ENCODE results near the gene PRKCE. TPM values are rescaled to one million over a fixed set of nuclear protein-coding genes. Genes with fewer than 3 reads are reported as not detected.

Gene PRKCE
- total RNA-seq, 2 donors from 2014 or later, result 7.2 to 25.4 TPM

DNA sequence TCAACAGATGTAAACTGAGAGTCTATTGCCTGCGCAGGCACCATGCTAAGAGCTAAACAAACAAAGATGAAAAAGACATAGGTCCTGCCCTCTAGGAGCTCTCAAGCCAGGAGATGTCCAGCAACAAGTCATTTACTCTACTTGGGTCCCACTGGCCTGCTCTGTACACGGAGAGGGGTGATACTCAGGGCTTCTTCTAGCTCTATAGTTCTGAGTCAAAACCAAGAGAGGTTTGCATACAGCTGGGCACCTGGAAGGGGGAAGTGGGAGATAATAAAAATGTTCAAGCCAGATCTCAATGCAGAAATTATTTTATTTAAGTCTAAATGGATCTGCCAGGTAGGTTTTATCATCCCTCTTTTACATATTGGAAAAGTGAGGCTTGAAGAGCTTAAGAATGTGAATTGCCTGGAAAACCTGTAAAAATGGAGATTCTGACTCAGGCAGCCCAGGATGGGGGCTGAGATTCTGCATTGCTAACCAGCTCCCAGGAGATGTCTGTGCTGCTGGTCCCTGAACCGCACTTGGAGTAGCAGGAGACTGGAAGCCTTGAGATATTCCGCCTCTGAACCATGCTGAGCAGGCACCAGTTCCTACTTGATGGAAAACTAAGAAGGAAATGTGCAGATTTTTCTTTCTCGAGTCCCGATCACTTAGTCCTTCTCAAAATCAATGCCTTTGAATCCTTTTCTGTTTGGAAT, 201.1 kb downstream of the PRKCE start:
- DNase-seq (ENCODE audit: low spot score), result no peak
- no peak overlapping the region for H3K27ac ChIP-seq
- no peaks in the 10 kb centered on the region for H3K36me3 ChIP-seq
- 95% methylated on average over 6 of the region's 6 CpGs for WGBS
- H3K4me1 ChIP-seq (replicated peaks), result no peaks in the 10 kb centered on the region
- no peaks in the 10 kb centered on the region for H3K9me3 ChIP-seq
- no peaks in the 10 kb centered on the region for H3K27me3 ChIP-seq (replicated peaks; ENCODE audit: insufficient read depth)
- intact Hi-C loops (cut with DNase I), result no loop called here
- H3K4me3 ChIP-seq, result no peak overlapping the region
- no peak for TF ChIP-seq POLR2AphosphoS5 (IDR thresholded peaks at IDR 0.05)
- TF ChIP-seq, protein P1, sequence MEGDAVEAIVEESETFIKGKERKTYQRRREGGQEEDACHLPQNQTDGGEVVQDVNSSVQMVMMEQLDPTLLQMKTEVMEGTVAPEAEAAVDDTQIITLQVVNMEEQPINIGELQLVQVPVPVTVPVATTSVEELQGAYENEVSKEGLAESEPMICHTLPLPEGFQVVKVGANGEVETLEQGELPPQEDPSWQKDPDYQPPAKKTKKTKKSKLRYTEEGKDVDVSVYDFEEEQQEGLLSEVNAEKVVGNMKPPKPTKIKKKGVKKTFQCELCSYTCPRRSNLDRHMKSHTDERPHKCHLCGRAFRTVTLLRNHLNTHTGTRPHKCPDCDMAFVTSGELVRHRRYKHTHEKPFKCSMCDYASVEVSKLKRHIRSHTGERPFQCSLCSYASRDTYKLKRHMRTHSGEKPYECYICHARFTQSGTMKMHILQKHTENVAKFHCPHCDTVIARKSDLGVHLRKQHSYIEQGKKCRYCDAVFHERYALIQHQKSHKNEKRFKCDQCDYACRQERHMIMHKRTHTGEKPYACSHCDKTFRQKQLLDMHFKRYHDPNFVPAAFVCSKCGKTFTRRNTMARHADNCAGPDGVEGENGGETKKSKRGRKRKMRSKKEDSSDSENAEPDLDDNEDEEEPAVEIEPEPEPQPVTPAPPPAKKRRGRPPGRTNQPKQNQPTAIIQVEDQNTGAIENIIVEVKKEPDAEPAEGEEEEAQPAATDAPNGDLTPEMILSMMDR (IDR thresholded peaks at IDR 0.05), result no peak
- no peak for TF ChIP-seq POLR2A (IDR thresholded peaks at IDR 0.05)

DNA sequence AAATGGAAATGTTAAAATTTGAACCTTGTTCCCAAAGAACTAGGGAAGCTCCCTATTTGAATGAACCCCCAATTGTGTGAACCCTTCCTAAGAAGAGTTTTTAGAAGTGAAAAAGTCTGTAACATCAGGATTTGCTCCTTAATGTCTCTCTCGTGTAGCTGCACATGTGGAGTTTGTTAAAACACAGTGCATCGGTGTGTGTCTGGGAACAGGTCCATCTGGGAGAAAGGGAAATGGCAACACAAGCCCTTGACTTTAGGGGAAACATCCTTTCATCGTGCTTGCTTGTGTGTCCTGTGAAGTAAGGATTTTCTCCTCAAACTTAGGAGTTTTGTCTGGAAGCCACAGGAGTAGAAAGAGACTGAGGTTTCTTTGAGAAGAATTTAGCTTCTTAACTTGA, 203.9 kb downstream of the PRKCE start:
- intact Hi-C loops (cut with DNase I), result no loop called here
- H3K27me3 ChIP-seq (replicated peaks; ENCODE audit: insufficient read depth), result no peaks in the 10 kb centered on the region
- TF ChIP-seq POLR2AphosphoS5 (IDR thresholded peaks at IDR 0.05), result no peak
- no peak for TF ChIP-seq POLR2A (IDR thresholded peaks at IDR 0.05)
- TF ChIP-seq, protein P1 (IDR thresholded peaks at IDR 0.05), result no peak
- H3K9me3 ChIP-seq, result no peaks in the 10 kb centered on the region
- 34% methylated on average over 3 of the region's 3 CpGs for WGBS
- no peak for DNase-seq (ENCODE audit: low spot score)
- H3K27ac ChIP-seq, result no peak overlapping the region
- H3K36me3 ChIP-seq, result no peaks in the 10 kb centered on the region
- H3K4me3 ChIP-seq, result no peak overlapping the region
- H3K4me1 ChIP-seq (replicated peaks), result no peaks in the 10 kb centered on the region

DNA sequence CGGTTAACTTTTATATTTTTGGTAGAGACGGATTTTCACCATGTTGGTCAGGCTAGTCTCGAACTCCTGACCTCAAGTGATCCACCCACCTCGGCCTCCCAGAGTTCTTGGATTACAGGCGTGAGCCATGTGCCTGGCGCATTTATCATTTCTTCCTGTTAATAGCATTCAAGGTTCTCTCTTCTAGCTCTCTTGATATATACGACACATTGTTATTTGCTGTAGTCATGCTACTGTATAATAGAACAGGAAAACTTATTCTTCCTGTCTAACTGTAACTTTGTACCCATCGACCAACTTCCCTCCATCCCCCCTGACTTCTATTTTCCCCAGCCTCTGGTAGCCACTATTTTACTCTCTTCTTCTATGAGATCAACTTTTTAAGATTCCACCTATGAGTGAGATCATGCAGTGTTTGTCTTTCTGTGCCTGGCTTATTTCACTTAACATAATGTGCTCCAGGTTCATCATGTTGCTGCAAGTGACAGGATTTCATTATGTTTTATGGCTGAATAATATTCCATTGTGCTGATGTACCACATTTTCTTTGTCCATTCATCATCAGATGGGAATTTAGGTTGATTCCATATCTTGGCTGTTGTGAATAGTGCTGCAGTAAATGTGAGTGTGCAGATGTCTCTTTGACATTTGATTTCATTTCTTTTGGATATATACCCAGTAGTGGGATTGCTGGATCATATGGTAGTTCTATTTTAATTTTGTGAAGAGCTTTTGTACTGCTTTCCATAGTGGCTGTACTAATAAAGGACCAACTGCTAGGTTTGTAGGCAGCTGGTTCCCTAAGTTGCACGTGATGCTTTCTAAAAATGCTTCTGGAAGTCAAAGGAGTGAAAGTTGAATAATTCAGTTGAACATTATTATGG, 205.2 kb downstream of the PRKCE start:
- Histone ChIP-seq H3K27me3 (replicated peaks; ENCODE audit: insufficient read depth) (no peaks in the 10 kb centered on the region), H3K4me3 (no peak overlapping the region), H3K4me1 (replicated peaks) (no peaks in the 10 kb centered on the region), H3K36me3 (no peaks in the 10 kb centered on the region), H3K27ac (no peak overlapping the region), H3K9me3 (no peaks in the 10 kb centered on the region)
- intact Hi-C loops (cut with DNase I), result no loop called here
- 89% methylated on average over 9 of the region's 9 CpGs for WGBS
- no peak for DNase-seq (ENCODE audit: low spot score)
- no peak for TF ChIP-seq POLR2AphosphoS5 (IDR thresholded peaks at IDR 0.05)
- TF ChIP-seq, protein P1 (IDR thresholded peaks at IDR 0.05), result no peak
- no peak for TF ChIP-seq POLR2A (IDR thresholded peaks at IDR 0.05)

DNA sequence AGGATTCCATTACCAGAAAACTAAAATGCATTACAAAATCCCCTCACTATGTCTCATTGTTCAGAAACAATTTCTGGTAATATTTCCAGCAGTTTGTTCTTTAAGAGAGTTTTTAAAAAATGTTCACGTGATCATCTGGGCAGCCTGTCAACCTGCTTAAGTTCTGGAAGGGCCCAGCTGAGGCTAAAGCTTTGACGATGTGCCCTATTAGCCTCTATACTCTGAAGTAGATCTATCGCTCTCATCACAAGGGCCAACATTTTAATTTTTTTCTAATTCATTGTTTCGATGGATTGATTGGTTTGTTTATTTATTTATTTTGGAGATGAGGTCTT, 205.8 kb downstream of the PRKCE start:
- no peak for DNase-seq (ENCODE audit: low spot score)
- intact Hi-C loops (cut with DNase I), result no loop called here

More for the DNA sequence above, 205.8 kb downstream of the PRKCE start:
- Histone ChIP-seq H3K4me3 (no peak overlapping the region), H3K27me3 (replicated peaks; ENCODE audit: insufficient read depth) (no peaks in the 10 kb centered on the region), H3K27ac (no peak overlapping the region), H3K4me1 (replicated peaks) (no peaks in the 10 kb centered on the region), H3K36me3 (no peaks in the 10 kb centered on the region), H3K9me3 (no peaks in the 10 kb centered on the region)
- 80% methylated on average over 4 of the region's 4 CpGs for WGBS
- no peak for TF ChIP-seq POLR2AphosphoS5 (IDR thresholded peaks at IDR 0.05)
- TF ChIP-seq, protein P1 (IDR thresholded peaks at IDR 0.05), result no peak
- no peak for TF ChIP-seq POLR2A (IDR thresholded peaks at IDR 0.05)
